ACC112 (cell line): ENCODE data around the gene TBC1D3K.
"Not testable (repeated sequence)": the region's sequence is repeated elsewhere in the genome, so short reads cannot be mapped to it uniquely, and the experiment has no call there.

Source experiments
- H2AFZ ChIP-seq: fragments of 200-600 bp; sonication (generic); one replicate; pipeline ENCODE4 v1.6.0; 2017; ENCODE audit warnings: antibody characterized with exemption, low read length; ENCODE audit not compliant: unreplicated experiment
- H3K27ac ChIP-seq: fragments of 200-600 bp; sonication (generic); 2 replicates; pipeline ENCODE4 v1.5.1; 2014; ENCODE audit warnings: low read depth, mild to moderate bottlenecking, antibody characterized with exemption, low read length, moderate library complexity
- H3K27me3 ChIP-seq: fragments of 200-600 bp; sonication (generic); 2 replicates; pipeline ENCODE4 v1.6.1; 2014; ENCODE audit warnings: mild to moderate bottlenecking, antibody characterized with exemption, low read length, moderate library complexity, mixed read lengths; ENCODE audit not compliant: insufficient read depth
- H3K36me3 ChIP-seq: fragments of 200-600 bp; sonication (generic); 2 replicates; pipeline ENCODE4 v1.6.1; 2016; ENCODE audit warnings: mild to moderate bottlenecking, antibody characterized with exemption, low read length, moderate library complexity, mixed read lengths; ENCODE audit not compliant: insufficient read depth
- H3K4me1 ChIP-seq: fragments of 200-600 bp; sonication (generic); one replicate; pipeline ENCODE4 v1.6.1; 2016; ENCODE audit warnings: low read length, mixed read lengths; ENCODE audit not compliant: insufficient read depth, unreplicated experiment, control insufficient read depth
- H3K4me3 ChIP-seq: fragments of 200-600 bp; sonication (generic); 2 replicates; pipeline ENCODE4 v1.5.1; 2014; ENCODE audit warnings: mild to moderate bottlenecking, low read depth, low read length
- H3K79me2 ChIP-seq: fragments of 200-600 bp; sonication (generic); one replicate; pipeline ENCODE4 v1.6.0; 2016; ENCODE audit warnings: low read length; ENCODE audit not compliant: control insufficient read depth, unreplicated experiment, insufficient read depth

The TBC1D3K gene

DNA sequence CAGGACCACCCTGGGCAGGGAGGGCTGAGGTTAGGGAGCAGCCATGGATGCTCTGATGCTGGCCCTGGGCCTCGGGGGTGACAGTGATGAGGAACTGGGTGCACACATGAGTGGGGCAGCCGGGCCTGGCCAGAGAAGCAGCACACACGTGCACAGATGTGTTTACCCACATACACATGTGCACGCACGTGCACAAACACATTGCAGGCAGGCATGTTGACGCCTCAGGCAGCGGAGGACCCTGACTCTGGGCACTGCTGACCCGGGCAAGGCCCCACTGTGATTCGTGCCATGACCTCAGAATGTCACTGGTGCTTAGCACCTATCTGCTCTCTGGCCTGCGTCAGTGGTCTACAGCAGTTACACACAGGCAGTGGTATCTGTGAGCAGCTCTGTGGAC lies at the start of gene TBC1D3K:
TBC1D3K (plus strand) TSS at position 301 of the 400 bp plus-strand sequence. CDS start 1,585 bp downstream, outside the sequence.
- not testable (repeated sequence) for H2AFZ ChIP-seq, H3K36me3 ChIP-seq, H3K4me3 ChIP-seq, H3K27me3 ChIP-seq, H3K27ac ChIP-seq, H3K4me1 ChIP-seq, H3K79me2 ChIP-seq

DNA sequence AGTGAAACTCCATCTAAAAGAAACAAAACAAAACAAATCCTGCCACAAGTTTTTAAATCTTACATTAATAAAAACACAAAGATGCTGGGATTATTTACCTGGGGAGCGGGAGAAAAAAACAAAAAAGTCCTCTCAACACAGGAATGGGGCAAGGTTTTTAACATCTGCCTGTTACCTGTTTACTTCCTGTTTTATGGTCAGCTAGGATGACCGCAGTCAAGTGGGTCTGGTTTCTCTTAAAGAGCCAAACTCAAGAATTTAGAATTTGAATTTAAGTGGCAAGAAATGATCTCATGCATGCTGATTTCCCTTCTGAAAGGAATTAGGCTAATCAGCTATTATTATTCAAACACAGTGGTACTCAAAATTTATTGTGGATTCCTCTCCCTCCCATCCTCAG lies 39.7 kb upstream of the TBC1D3K start:
- no peaks in the 10 kb centered on the region for H3K36me3 ChIP-seq
- no peaks in the 10 kb centered on the region for H3K79me2 ChIP-seq
- no peaks in the 10 kb centered on the region for H3K4me1 ChIP-seq
- H2AFZ ChIP-seq, result no peak overlapping the region
- H3K4me3 ChIP-seq, result no peak overlapping the region
- no peaks in the 10 kb centered on the region for H3K27me3 ChIP-seq
- no peak overlapping the region for H3K27ac ChIP-seq

DNA sequence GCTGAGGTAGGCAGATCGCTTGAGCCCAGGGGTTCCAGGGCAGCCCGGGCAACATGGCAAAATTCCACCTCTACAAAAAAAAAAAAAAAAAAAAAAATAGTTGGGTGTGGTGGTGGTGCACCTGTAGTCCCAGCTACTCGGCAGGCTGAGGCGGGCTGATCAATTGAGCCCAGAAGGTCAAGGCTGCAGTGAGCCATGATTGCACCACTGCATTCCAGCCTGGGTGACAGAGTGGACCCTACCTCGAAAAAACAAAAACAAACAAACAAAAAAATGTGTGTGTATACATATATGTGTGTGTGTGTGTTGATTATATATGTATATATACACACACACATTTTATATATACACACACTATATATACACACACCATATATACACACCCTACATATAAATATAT lies 39.1 kb upstream of the TBC1D3K start:
- Histone ChIP-seq H3K79me2 (no peaks in the 10 kb centered on the region), H3K4me1 (no peaks in the 10 kb centered on the region), H3K36me3 (no peaks in the 10 kb centered on the region), H3K4me3 (no peak overlapping the region), H2AFZ (no peak overlapping the region), H3K27me3 (no peaks in the 10 kb centered on the region), H3K27ac (no peak overlapping the region)

DNA sequence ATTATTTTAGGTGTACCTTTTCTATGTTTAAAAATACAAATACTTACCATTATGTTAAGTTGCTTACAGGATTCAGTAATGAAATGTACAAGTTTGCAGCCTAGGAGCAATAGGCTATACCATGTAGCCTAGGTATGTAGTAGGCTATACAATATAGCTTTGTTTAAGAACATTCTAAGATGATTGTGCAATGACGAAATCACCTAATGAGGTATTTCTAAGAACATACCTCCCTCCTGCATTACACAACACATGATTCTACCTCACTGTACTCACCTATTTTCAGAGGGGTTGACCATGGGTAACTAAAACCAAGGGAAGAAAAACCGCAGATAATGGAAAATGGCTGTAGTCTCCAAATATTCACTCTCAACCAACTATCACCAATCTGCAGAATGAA lies 35.3 kb upstream of the TBC1D3K start:
- Histone ChIP-seq H3K4me1 (no peaks in the 10 kb centered on the region), H2AFZ (no peak overlapping the region), H3K4me3 (no peak overlapping the region), H3K27me3 (no peaks in the 10 kb centered on the region), H3K36me3 (no peaks in the 10 kb centered on the region), H3K27ac (no peak overlapping the region), H3K79me2 (no peaks in the 10 kb centered on the region)

DNA sequence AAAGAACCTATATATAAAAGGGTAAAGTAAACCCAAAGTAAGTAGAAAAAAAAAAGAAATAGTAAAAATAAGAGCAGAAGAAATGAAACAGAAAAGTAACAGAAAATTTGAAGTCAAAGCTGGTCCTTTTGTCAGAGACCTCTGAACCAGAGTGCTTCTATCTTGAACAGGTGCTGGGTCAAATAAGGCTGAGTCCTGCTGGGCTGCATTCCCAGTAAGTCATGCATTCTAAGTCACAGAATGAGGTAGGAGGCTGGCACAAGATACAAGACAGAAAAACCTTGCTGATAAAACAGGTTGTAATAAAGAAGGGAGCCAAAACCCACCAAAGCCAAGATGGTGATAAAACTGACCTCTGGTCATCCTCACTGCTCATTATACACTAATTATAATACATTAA lies 27.3 kb upstream of the TBC1D3K start:
- H3K36me3 ChIP-seq, H3K4me3 ChIP-seq, H3K4me1 ChIP-seq, H3K27ac ChIP-seq, H2AFZ ChIP-seq, H3K79me2 ChIP-seq, H3K27me3 ChIP-seq: not testable (repeated sequence)
